ENCODE measurements around the gene ADAMTSL3. TPM values are rescaled to one million over a fixed set of nuclear protein-coding genes. Genes with fewer than 3 reads are reported as not detected.
"Not testable (repeated sequence)": the region's sequence is repeated elsewhere in the genome, so short reads cannot be mapped to it uniquely, and the experiment has no call there.

ADAMTSL3 gene
- total and polyA plus RNA-seq, 2 donors (not counting 1 experiment from before 2014, with no cell fraction given): 0.01 TPM; not detected in 1

DNA sequence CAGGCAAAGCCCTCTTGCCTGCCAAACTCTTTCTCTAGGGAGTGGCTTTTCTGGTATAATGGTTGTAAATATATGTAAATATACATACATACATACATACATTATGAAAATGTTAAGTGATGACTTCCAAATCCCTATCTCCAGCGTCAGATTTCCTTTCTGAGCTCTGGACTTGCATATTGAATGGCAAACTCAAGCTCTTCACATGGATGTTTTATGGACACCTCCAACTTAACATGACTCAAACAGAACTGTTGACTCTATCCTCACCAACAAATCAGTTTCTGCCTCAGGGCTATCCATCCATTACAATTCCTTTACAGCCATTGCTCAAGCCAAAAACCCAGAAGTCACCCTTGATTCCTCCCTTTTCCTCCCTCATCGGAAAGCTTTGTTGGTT lies 45.1 kb downstream of the ADAMTSL3 start:
- Histone ChIP-seq H3K36me3 (replicated peaks in 1 of 2; ENCODE audit: control extremely low read depth in 1 of 2, control insufficient read depth in 1 of 2, extremely low read depth in 1 of 2, insufficient read depth in 2 of 2, low read length in 1 of 2) (no peaks in the 10 kb centered on the region), H3K4me3 (ENCODE audit: control extremely low read depth in 1 of 5, extremely low read depth in 1 of 5, insufficient read depth in 1 of 5, low read depth in 2 of 5, low read length in 4 of 5) (no peak overlapping the region), H2AFZ (ENCODE audit: insufficient read depth, low read depth, low read length, poor library complexity, severe bottlenecking) (no peak overlapping the region), H3K9me3 (ENCODE audit: control extremely low read depth in 1 of 3, control insufficient read depth in 2 of 3, insufficient read depth in 1 of 3, low read length in 2 of 3) (peaks cover 0 to 7% (median 0%) of the 10 kb centered on the region in 3 donors), H3K27ac (ENCODE audit: low read length in 2 of 2) (no peak overlapping the region), H3K9ac (ENCODE audit: low read length) (no peak overlapping the region), H4K20me1 (ENCODE audit: control insufficient read depth, insufficient read depth, low read length, poor library complexity, severe bottlenecking) (no peaks in the 10 kb centered on the region), H3K4me1 (ENCODE audit: control insufficient read depth in 2 of 2, insufficient read depth in 2 of 2, low read length in 2 of 2) (no peaks in the 10 kb centered on the region), H3K79me2 (ENCODE audit: control insufficient read depth, insufficient read depth, low read length) (no peaks in the 10 kb centered on the region), H3K4me2 (replicated peaks; ENCODE audit: low read depth, low read length, poor library complexity, severe bottlenecking) (no peak overlapping the region), H3K27me3 (replicated peaks in 1 of 4; ENCODE audit: control extremely low read depth in 1 of 4, control insufficient read depth in 3 of 4, insufficient read depth in 4 of 4, low read length in 3 of 4) (no peaks in the 10 kb centered on the region)
- POLR2A ChIA-PET: no interaction called here
- no peak for TF ChIP-seq EZH2 (IDR thresholded peaks at IDR 0.05; ENCODE audit: borderline replicate concordance, insufficient read depth, low read depth, low read length, poor library complexity, severe bottlenecking)
- TF ChIP-seq, protein P1, sequence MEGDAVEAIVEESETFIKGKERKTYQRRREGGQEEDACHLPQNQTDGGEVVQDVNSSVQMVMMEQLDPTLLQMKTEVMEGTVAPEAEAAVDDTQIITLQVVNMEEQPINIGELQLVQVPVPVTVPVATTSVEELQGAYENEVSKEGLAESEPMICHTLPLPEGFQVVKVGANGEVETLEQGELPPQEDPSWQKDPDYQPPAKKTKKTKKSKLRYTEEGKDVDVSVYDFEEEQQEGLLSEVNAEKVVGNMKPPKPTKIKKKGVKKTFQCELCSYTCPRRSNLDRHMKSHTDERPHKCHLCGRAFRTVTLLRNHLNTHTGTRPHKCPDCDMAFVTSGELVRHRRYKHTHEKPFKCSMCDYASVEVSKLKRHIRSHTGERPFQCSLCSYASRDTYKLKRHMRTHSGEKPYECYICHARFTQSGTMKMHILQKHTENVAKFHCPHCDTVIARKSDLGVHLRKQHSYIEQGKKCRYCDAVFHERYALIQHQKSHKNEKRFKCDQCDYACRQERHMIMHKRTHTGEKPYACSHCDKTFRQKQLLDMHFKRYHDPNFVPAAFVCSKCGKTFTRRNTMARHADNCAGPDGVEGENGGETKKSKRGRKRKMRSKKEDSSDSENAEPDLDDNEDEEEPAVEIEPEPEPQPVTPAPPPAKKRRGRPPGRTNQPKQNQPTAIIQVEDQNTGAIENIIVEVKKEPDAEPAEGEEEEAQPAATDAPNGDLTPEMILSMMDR (IDR thresholded peaks at IDR 0.05): no peak
- ATAC-seq (ENCODE audit: low read depth): no peak
- H3K27me3 Mint-ChIP-seq: no peaks in the 10 kb centered on the region
- H3K4me3 Mint-ChIP-seq: no peak overlapping the region
- H3K9me3 Mint-ChIP-seq (ENCODE audit: insufficient read depth): no peaks in the 10 kb centered on the region
- no peak overlapping the region for H3K27ac Mint-ChIP-seq
- H3K4me1 Mint-ChIP-seq: no peaks in the 10 kb centered on the region
- CTCF ChIA-PET: no interaction called here
- intact Hi-C loops (cut with micrococcal nuclease): no loop called here
- no peak for DNase-seq
- WGBS (ENCODE audit: insufficient coverage): 30% methylated on average over 1 of the region's 2 CpGs

- ATAC-seq (ENCODE audit: low read depth) (no peak), DNase-seq (no peak)
- ChIA-PET CTCF (no interaction called here), POLR2A (no interaction called here)
- no peak overlapping the region for H3K4me3 Mint-ChIP-seq
- TF ChIP-seq, protein P1 (IDR thresholded peaks at IDR 0.05): no peak
- no peak for TF ChIP-seq EZH2 (IDR thresholded peaks at IDR 0.05; ENCODE audit: borderline replicate concordance, insufficient read depth, low read depth, low read length, poor library complexity, severe bottlenecking)
- H2AFZ ChIP-seq (ENCODE audit: insufficient read depth, low read depth, low read length, poor library complexity, severe bottlenecking): no peak overlapping the region
- H3K4me1 ChIP-seq (ENCODE audit: control insufficient read depth in 2 of 2, insufficient read depth in 2 of 2, low read length in 2 of 2): no peaks in the 10 kb centered on the region
- intact Hi-C loops (cut with micrococcal nuclease): no loop called here
- no peaks in the 10 kb centered on the region for H3K79me2 ChIP-seq (ENCODE audit: control insufficient read depth, insufficient read depth, low read length)
- no peaks in the 10 kb centered on the region for H3K27me3 ChIP-seq (replicated peaks in 1 of 4; ENCODE audit: control extremely low read depth in 1 of 4, control insufficient read depth in 3 of 4, insufficient read depth in 4 of 4, low read length in 3 of 4)
- no peak overlapping the region for H3K27ac Mint-ChIP-seq
- H3K4me1 Mint-ChIP-seq: no peaks in the 10 kb centered on the region
- 100% methylated on average over 2 of the region's 3 CpGs for WGBS (ENCODE audit: insufficient coverage)
- no peaks in the 10 kb centered on the region for H3K36me3 ChIP-seq (replicated peaks in 1 of 2; ENCODE audit: control extremely low read depth in 1 of 2, control insufficient read depth in 1 of 2, extremely low read depth in 1 of 2, insufficient read depth in 2 of 2, low read length in 1 of 2)
- no peak overlapping the region for H3K9ac ChIP-seq (ENCODE audit: low read length)
- no peak overlapping the region for H3K4me2 ChIP-seq (replicated peaks; ENCODE audit: low read depth, low read length, poor library complexity, severe bottlenecking)
- no peaks in the 10 kb centered on the region for H3K9me3 Mint-ChIP-seq (ENCODE audit: insufficient read depth)
- no peak overlapping the region for H3K27ac ChIP-seq (ENCODE audit: low read length in 2 of 2)
- no peaks in the 10 kb centered on the region for H4K20me1 ChIP-seq (ENCODE audit: control insufficient read depth, insufficient read depth, low read length, poor library complexity, severe bottlenecking)
- no peaks in the 10 kb centered on the region for H3K27me3 Mint-ChIP-seq
- peaks cover 0 to 7% (median 0%) of the 10 kb centered on the region in 3 donors for H3K9me3 ChIP-seq (ENCODE audit: control extremely low read depth in 1 of 3, control insufficient read depth in 2 of 3, insufficient read depth in 1 of 3, low read length in 2 of 3)
- H3K4me3 ChIP-seq (ENCODE audit: control extremely low read depth in 1 of 5, extremely low read depth in 1 of 5, insufficient read depth in 1 of 5, low read depth in 2 of 5, low read length in 4 of 5): no peak overlapping the region
Measured at GRCh38 chr15:83700082-83700481, 46.2 kb downstream of the ADAMTSL3 start.

- intact Hi-C loops (cut with micrococcal nuclease); CTCF ChIA-PET; H3K9me3 ChIP-seq (ENCODE audit: control extremely low read depth in 1 of 3, control insufficient read depth in 2 of 3, insufficient read depth in 1 of 3, low read length in 2 of 3): not testable (repeated sequence)
Measured at GRCh38 chr15:83702314-83702713, 48.4 kb downstream of the ADAMTSL3 start.

More at GRCh38 chr15:83702314-83702713, 48.4 kb downstream of the ADAMTSL3 start:
- H3K4me3 ChIP-seq (ENCODE audit: control extremely low read depth in 1 of 5, extremely low read depth in 1 of 5, insufficient read depth in 1 of 5, low read depth in 2 of 5, low read length in 4 of 5); H3K27ac Mint-ChIP-seq; H2AFZ ChIP-seq (ENCODE audit: insufficient read depth, low read depth, low read length, poor library complexity, severe bottlenecking); H3K4me3 Mint-ChIP-seq; H3K27me3 ChIP-seq (replicated peaks in 1 of 4; ENCODE audit: control extremely low read depth in 1 of 4, control insufficient read depth in 3 of 4, insufficient read depth in 4 of 4, low read length in 3 of 4); H3K9ac ChIP-seq (ENCODE audit: low read length); H3K27me3 Mint-ChIP-seq; H3K79me2 ChIP-seq (ENCODE audit: control insufficient read depth, insufficient read depth, low read length); H3K9me3 Mint-ChIP-seq (ENCODE audit: insufficient read depth); H3K4me2 ChIP-seq (replicated peaks; ENCODE audit: low read depth, low read length, poor library complexity, severe bottlenecking); ATAC-seq (ENCODE audit: low read depth); DNase-seq; H3K4me1 Mint-ChIP-seq; H3K36me3 ChIP-seq (replicated peaks in 1 of 2; ENCODE audit: control extremely low read depth in 1 of 2, control insufficient read depth in 1 of 2, extremely low read depth in 1 of 2, insufficient read depth in 2 of 2, low read length in 1 of 2); H3K27ac ChIP-seq (ENCODE audit: low read length in 2 of 2); POLR2A ChIA-PET; H4K20me1 ChIP-seq (ENCODE audit: control insufficient read depth, insufficient read depth, low read length, poor library complexity, severe bottlenecking); H3K4me1 ChIP-seq (ENCODE audit: control insufficient read depth in 2 of 2, insufficient read depth in 2 of 2, low read length in 2 of 2): not testable (repeated sequence)
- 96% methylated on average over 2 of the region's 2 CpGs for WGBS (ENCODE audit: insufficient coverage)
